HepG2 (cell line): ENCODE results near the gene GBP1. TPM values are rescaled to one million over a fixed set of nuclear protein-coding genes. Genes with fewer than 3 reads are reported as not detected.
A peak's percentile ranks its signal among the peaks of the same experiment; 100 is the strongest.

Source experiments
- CSRNP1 ChIP-seq: sonication (generic); formaldehyde crosslinking; IDR thresholded peaks from 2 replicates; pipeline ENCODE4 v1.8.1; 2023; ENCODE audit warnings: mild to moderate bottlenecking, missing genetic modification reagents
- KAT8 ChIP-seq: IDR thresholded peaks from 2 replicates; pipeline ENCODE4 v1.6.1; 2016; ENCODE audit warnings: missing genetic modification reagents, missing compliant biosample characterization
- KIAA2018 ChIP-seq: sonication (generic); formaldehyde crosslinking; IDR thresholded peaks from 2 replicates; pipeline ENCODE4 v1.5.0; 2020; ENCODE audit warnings: mild to moderate bottlenecking, missing genetic modification reagents, borderline replicate concordance
- MTA1 ChIP-seq: sonication (generic); formaldehyde crosslinking; IDR thresholded peaks from 2 replicates; pipeline ENCODE4 v1.4.0; 2020; ENCODE audit warnings: missing genetic modification reagents, mild to moderate bottlenecking, borderline replicate concordance
- NR2F2 ChIP-seq: IDR thresholded peaks from 2 replicates; pipeline ENCODE4 v1.6.1; 2012; ENCODE audit warnings: low read depth, inconsistent platforms, borderline replicate concordance
- REPIN1 ChIP-seq: sonication (generic); formaldehyde crosslinking; IDR thresholded peaks from 2 replicates; pipeline ENCODE4 v1.8.0; 2022; ENCODE audit warnings: missing genetic modification reagents, low read depth, mild to moderate bottlenecking, borderline replicate concordance
- SKI ChIP-seq: fragments of 450-650 bp; IDR thresholded peaks from one replicate; pipeline ENCODE4 v1.6.1; 2018; ENCODE audit warnings: mild to moderate bottlenecking; ENCODE audit not compliant: partially characterized antibody
- SNAI1 ChIP-seq: sonication (generic); formaldehyde crosslinking; IDR thresholded peaks from 2 replicates; pipeline ENCODE4 v1.5.0; 2020; ENCODE audit warnings: mild to moderate bottlenecking, missing genetic modification reagents, borderline replicate concordance
- SOX13 ChIP-seq, 3 experiments: fragments of 450-650 bp in 1 of 3; sonication (generic) in 1 of 3; formaldehyde crosslinking in 1 of 3; IDR thresholded peaks in 2 of 3; conservative IDR thresholded peaks in 1 of 3; 2 replicates each; pipeline versions ENCODE4 v1.5.0 to v1.6.1; 2016 to 2020; ENCODE audit warnings: antibody characterized with exemption in 1 of 3, mild to moderate bottlenecking in 1 of 3, missing compliant biosample characterization in 1 of 3, missing genetic modification reagents in 1 of 3, moderate library complexity in 1 of 3
- SOX5 ChIP-seq: IDR thresholded peaks from 2 replicates; pipeline ENCODE4 v1.6.1; 2016; ENCODE audit warnings: borderline replicate concordance
- SOX6 ChIP-seq, 2 experiments: fragments of 450-650 bp in 1 of 2; sonication (generic) in 1 of 2; formaldehyde crosslinking in 1 of 2; IDR thresholded peaks; 2 replicates each; pipeline versions ENCODE4 v1.4.0 to v1.6.1; 2017 to 2020; ENCODE audit warnings: antibody characterized with exemption in 1 of 2, mild to moderate bottlenecking in 1 of 2, missing genetic modification reagents in 1 of 2
- TCF7L2 ChIP-seq: IDR thresholded peaks from 2 replicates; pipeline ENCODE4 v1.6.1; 2011; ENCODE audit warnings: mild to moderate bottlenecking, low read depth, low read length, moderate library complexity
- ZBTB42 ChIP-seq: sonication (generic); formaldehyde crosslinking; IDR thresholded peaks from 2 replicates; pipeline ENCODE4 v1.5.0; 2020; ENCODE audit warnings: mild to moderate bottlenecking, missing genetic modification reagents
- ZBTB7A ChIP-seq: sonication (generic); formaldehyde crosslinking; IDR thresholded peaks from 2 replicates; pipeline ENCODE4 v1.8.0; 2022; ENCODE audit warnings: mild to moderate bottlenecking, missing genetic modification reagents
- ZKSCAN1 ChIP-seq: fragments of 150-350 bp; IDR thresholded peaks from 2 replicates; pipeline ENCODE4 v1.6.1; 2014; ENCODE audit warnings: low read length
- ZNF121 ChIP-seq: sonication (generic); formaldehyde crosslinking; IDR thresholded peaks from 2 replicates; pipeline ENCODE4 v1.5.0; 2020; ENCODE audit warnings: mild to moderate bottlenecking, missing genetic modification reagents
- ZNF317 ChIP-seq: sonication (generic); formaldehyde crosslinking; IDR thresholded peaks from 2 replicates; pipeline ENCODE4 v1.5.0; 2020; ENCODE audit warnings: mild to moderate bottlenecking, missing genetic modification reagents
- ZNF775 ChIP-seq: sonication (generic); formaldehyde crosslinking; IDR thresholded peaks from 2 replicates; pipeline ENCODE4 v1.4.0; 2020; ENCODE audit warnings: missing genetic modification reagents, mild to moderate bottlenecking, moderate library complexity, borderline replicate concordance
- ZSCAN21 ChIP-seq: sonication (generic); formaldehyde crosslinking; IDR thresholded peaks from 2 replicates; pipeline ENCODE4 v1.8.0; 2022; ENCODE audit warnings: mild to moderate bottlenecking, missing genetic modification reagents, moderate library complexity, borderline replicate concordance
- polyA plus RNA-seq, 8 experiments: library from polyadenylated mRNA; depleted of rRNA in 3 of 8; stranded (reverse) in 7 of 8; unstranded in 1 of 8; fragments of >200 nt; fragmentation: Illumina TruSeq in 4 of 8; extraction: Trizol in 4 of 8; gene quantifications; 2 replicates each; pipeline versions ENCODE4 v1.2.1 to v1.2.3, GENCODE V29; 2011 to 2016; ENCODE audit warnings: low read depth in 4 of 8, missing spikeins in 1 of 8, mixed read lengths in 1 of 8; ENCODE audit not compliant: insufficient read depth in 1 of 8
- total RNA-seq, 5 experiments: library from RNA; depleted of rRNA; stranded (reverse); fragments of >200 nt; fragmentation: Illumina TruSeq; extraction: Trizol; gene quantifications; 2 replicates each; pipeline ENCODE4 v1.2.3, GENCODE V29; 2016; ENCODE audit warnings: low read depth in 1 of 5

Gene GBP1
- total and polyA plus RNA-seq, 2 of the 13 experiments (the other 11 are each of a cell fraction or from before 2014, with no cell fraction given), result 0.62 to 2.3 TPM

DNA sequence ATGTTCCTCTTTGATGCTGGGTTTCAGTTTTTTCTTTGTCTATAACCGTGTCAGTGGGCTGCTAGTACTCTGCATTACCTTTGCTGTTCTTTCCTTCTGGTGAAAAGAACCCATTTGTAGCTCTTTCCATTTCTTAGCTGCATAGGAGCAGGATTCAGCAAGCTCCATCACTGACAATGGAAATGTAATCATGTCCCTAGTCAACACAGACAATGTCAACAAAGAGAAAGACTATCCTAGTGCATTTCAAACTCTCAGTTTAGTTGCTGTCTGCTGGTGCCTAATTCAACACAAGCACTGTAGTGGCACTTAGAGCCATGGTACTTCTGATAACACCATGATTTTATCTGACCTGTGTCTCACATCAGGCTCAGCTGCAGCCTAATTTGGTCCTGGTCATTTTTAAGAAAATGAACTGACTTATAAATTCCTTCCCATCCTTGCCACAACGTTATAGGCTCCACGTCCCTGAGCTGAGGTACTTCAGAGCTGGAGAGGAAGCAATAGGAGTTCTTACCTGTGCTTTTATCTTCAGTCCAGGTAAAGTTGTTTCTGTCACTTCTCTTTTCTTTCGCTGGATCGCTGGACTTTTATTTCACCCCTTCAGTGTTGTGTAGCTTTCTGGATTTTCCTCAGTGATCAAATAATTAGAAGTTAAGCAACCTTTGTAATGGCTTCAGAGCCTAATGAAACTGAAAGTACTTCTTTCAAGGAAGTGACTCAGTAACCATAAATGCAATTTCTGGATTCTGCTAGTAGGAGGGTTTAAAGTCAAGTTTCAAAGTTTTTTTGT, 42.6 kb downstream of the GBP1 start, which contains the start of gene GBP3 (continued):
- TF ChIP-seq CSRNP1 (CRISPR knock-in tag) (no peak), ZKSCAN1 (no peak), SNAI1 (no peak), SOX6 (IDR thresholded peaks at IDR 0.05) (no peak), SOX6 (CRISPR knock-in tag; IDR thresholded peaks at IDR 0.05) (0 out of 2 replicates have a peak, but pooled peaks have one; percentile 29), ZNF317 (0 out of 2 replicates have a peak, but pooled peaks have one; percentile 42), REPIN1 (no peak), ZBTB7A (CRISPR knock-in tag) (no peak), SKI (peak; percentile 39), KAT8 (CRISPR knock-in tag) (0 out of 2 replicates have a peak, but pooled peaks have one; percentile 32), NR2F2 (no peak), MTA1 (CRISPR knock-in tag) (no peak), ZNF121 (CRISPR knock-in tag) (no peak), TCF7L2 (no peak), ZNF775 (no peak), ZBTB42 (CRISPR knock-in tag) (no peak), KIAA2018 (CRISPR knock-in tag) (no peak), SOX5 (CRISPR knock-in tag) (peak; percentile 32; the same call in 1 of the 2 replicates), SOX13 (IDR thresholded peaks at IDR 0.05) (no peak), SOX13 (CRISPR knock-in tag; conservative IDR thresholded peaks at IDR 0.05 in 1 of 2, IDR thresholded peaks at IDR 0.05 in 1 of 2) (peak in 1 of 2 experiments; percentile 56; a peak in 1 of 4 replicates), ZSCAN21 (CRISPR knock-in tag) (no peak)
